Stimulated activated CD8-positive, alpha-beta memory T cell treated with anti-CD3 and anti-CD28 coated beads, Interleukin-4, amount 100 ng/mL, for 4 hours (primary cell): ENCODE measurements around the gene DSCAML1.

Source experiments
- DNase-seq, 2 donors: peaks; one replicate each; pipeline ENCODE4 v3.0.0-alpha.2; 2020; ENCODE audit warnings: low read depth in 2 of 2, low spot score in 1 of 2

DSCAML1 gene

DNA sequence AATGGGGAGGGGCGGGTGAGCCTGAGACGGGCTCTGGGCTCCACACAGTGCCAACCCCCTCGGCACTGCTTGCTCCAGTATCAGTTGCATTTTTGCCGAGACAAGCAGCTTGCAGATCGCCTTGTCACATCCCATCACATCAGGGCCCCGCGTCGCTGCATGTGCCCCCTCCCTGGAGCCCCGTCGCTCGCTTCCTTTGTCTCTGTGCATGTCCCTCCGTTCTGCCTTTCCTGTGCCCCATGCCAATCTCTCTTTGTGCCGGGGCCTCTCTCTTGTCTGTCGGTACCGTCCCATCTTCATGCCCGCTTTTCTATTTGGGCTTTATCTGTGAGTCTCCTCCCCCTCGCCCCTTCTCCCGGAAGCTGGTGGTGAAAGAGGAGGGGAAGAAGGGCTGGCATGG, 267.2 kb downstream of the DSCAML1 start:
- DNase-seq, result no peak

GRCh38 chr11:117528097-117528721, 268.8 kb downstream of the DSCAML1 start:
- DNase-seq, result no peak

- DNase-seq, result no peak
Measured at GRCh38 chr11:117527271-117527670, 269.7 kb downstream of the DSCAML1 start.

DNA sequence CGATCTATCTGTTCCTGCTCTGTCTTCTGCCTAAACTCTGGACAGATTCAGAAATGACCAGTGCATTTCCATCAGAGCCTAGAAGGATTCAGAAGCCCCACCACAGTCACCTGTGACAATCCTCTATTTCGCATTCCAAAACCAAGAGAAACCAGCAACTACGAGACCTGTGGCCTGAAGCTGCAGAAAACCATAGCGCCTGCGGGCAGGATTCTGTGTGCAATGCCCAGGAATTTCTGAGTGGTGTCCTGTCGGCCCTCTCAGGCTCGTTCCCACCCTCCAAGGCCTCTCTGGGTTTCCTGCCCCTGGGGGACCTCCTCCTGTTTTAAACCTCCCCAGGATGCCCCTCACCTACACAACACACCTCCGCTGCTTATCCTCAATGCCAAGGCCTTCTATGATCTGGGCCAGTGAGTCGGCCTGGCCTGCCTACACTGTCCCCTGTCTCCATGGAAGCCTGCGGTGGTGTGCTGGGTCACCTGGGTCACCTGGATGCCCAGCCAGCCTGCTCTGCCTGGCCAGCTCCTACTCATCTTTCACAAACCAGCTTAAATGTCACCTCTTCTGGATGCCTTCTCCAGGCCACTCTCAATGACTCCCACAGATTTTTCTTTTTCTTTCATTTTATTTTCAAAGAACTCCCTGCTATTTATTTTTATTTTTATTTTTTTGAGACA, 271.0 kb downstream of the DSCAML1 start:
- no peak for DNase-seq

DNA sequence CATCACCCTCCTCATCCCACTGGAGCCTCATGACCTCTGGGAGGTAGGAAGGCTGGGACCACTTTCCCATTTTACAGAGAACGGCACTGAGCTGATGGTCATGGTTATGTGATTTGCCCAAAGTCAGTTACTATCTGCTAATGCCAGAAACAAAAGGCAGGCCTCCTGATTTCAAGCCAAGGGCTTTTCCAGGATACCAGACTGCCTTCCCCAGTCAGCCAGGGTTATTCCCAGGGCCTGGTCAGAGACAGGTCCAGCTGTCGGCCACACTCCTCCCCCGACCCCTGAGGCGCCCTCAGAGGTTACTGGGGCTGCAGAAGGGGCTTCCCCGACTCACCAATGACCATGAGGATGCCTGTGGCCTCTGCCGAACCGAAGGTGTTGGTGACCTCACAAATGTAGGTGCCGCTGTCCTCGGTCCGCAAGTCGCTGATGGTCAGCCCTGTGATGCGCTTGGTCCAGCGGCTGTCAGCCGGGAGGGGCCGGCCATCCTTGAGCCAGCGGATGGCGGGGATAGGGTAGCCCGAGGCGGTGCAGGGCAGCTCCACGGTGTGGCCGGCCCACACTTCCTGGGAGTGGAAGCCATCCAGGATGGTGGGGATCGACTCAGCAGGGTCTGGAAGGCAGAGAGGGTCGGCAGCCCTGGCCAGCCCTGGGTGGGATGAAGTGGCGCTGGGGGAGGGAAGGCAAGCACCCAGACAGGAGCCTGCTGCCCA, 272.4 kb downstream of the DSCAML1 start:
- no peak for DNase-seq

GRCh38 chr11:117523680-117524079, 273.3 kb downstream of the DSCAML1 start:
- DNase-seq, result no peak

DNA sequence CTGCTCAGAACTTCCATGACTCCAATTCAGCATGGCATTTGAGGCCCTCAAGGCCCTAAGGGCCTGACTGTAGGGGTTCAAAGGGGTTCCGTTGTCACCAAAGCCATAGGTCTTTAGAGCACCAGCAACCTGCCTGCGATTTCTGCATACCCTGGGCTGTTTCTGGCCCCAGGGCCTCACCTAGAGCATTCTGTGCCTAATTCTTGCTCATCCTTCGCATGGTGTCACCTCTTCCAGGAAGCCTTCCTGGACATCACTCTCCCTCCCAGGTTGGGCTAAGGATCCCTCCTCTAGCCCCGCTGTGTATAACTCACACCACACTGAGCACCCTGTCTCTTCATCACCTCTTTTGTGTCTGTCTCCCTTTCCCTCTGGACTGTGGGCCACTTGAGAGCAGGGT, 275.0 kb downstream of the DSCAML1 start:
- DNase-seq, result no peak

DNA sequence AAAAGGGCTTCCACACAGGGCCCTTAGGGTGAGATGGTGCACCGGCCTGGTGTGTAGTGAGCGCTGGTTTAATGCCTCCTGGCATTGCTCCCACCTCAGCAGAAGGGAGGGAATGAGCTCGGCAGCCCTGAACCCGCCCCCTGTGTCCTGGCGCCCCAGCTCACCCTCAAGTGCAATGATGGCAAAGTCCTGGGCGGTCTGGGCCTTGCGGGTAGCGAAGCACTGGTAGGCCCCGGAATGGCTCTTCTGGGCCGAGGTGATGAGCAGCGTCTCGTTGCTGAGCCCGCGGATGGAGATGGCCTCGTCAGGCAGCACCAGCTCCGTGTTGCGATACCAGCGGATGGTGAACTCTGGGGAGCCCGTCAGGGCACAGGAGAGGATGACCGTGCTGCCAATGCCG, 276.1 kb downstream of the DSCAML1 start:
- DNase-seq, result no peak

- DNase-seq, result no peak
Measured at GRCh38 chr11:117520201-117520600, 276.8 kb downstream of the DSCAML1 start.

DNA sequence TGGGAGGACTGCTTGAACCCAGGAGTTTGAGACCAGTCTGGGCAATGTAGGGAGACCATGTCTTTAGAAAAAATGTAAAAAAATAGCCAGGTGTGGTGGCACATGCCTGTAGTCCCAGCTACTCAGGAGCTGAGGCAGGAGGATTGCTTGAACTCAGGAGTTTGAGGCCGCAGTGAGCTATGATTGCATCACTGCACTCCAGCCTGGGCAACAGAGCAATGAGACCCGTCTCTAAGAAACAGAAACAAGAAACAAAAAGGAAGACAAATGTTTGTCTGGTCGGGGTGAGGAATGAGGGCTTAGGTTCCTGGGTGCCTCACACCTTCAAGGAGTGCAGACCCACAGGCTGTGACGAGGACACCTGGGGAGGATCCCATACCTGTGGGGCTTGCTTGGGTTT, 277.4 kb downstream of the DSCAML1 start:
- no peak for DNase-seq

DNA sequence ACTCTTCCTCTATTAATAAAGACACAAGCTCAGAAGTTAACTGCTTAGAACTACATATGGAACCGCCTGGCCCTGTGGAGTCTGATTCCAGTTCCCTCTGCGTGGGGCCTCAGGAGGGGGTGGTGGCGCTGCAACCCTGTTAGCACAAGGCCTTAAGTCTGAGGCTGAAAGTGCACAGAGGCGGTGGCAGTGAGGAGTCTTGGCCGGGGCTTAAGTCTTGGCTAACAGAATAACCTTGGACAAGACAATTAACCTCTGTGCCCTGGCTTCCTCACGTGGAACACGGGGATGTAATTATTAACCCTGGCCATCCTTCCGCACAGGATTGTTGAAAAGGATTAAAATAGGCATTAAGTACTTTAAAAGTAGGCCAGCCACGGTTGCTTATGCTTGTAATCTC, 277.8 kb downstream of the DSCAML1 start:
- no peak for DNase-seq

DNA sequence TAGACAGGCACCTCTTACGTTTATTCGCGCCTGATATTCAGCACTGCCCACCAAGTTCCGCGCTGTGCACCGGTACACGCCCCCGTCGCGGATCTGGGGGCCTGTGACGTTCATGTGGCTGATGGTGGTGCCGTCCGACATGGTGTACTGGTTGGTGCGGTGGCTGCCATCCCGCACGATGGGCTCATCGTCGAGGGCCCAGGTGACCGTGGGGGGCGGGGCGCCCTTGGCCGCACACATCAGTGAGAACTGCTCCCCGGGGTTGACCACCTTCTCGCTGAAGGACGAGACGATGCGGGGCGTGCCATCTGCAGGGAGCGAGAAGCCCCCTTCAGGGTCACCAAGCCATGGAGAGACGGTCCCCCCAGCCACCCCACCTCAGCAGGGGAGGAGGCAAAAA, 278.6 kb downstream of the DSCAML1 start:
- no peak for DNase-seq

DNA sequence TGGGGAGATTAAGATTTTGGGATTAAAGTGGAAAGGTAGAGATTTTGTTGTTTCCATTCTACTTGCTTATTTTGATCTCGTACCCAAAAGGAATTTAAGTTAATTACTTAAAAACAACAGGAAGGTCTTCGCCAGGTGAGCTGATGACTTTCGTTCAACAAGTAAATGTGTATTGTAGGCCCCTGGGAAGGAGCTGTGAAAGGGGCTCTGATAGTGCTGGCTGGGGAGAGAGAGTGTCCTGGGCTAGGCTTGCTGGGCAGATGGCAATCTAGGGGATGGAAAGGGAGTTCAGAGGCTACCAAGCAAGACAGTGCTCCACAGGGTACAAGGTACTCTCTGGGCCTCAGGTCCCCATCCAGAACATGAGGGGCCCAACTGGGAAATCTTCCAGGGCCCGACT, 279.9 kb downstream of the DSCAML1 start:
- no peak for DNase-seq

GRCh38 chr11:117515892-117516787, 280.9 kb downstream of the DSCAML1 start:
- DNase-seq, result no peak

GRCh38 chr11:117514256-117514655, 282.8 kb downstream of the DSCAML1 start:
- no peak for DNase-seq

DNA sequence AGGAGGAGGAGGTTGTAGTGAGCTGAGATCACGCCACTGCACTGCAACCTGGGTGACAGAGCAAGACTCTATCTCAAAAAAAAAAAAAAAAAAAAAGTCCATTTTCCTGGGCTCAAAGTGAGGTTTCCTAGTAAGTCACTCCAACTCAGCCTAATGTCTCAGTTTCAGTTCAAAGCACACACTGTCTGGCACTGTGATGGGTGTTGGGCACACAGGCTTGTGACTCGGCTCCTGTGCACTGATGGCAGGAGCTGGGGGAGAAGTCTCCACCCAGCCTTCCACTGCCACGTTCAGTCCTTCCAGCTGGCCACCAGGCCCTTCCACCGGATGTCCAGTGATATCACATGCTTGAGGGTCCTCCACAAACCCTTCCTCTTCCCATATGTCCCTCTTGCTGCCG, 283.4 kb downstream of the DSCAML1 start:
- DNase-seq, result no peak

DNA sequence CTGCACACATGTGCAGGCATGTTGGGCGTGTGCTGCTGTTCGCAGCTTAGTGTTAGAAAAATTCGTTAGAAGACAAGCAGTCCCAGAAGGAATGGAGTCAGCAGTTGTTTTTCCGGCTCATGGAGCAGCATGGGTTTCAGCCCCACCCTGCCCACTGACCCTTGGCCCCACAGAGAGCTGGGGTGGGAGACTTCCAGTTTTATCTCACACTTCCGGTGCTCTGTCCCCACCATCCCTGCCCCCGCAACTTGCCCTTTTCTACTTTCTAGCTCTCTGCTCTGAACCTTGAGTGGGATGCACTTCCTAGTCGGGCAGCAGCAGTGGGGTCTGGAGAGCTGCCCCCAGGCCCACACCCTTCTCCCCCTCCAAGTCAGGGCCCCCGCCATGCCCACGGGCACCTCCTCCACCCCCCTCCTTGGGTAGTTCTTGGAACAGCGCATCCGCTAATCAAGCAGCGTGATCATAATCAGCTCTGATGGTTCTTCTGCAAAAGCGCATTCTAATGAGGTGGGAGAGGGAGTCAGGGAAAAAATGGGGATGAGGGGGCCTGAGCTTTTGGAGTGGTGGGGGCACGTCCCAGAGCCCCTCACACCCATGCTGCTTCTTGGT, 285.0 kb downstream of the DSCAML1 start:
- no peak for DNase-seq

GRCh38 chr11:117511483-117511930, 285.5 kb downstream of the DSCAML1 start:
- DNase-seq, result no peak

GRCh38 chr11:117510646-117511045, 286.4 kb downstream of the DSCAML1 start:
- no peak for DNase-seq

GRCh38 chr11:117509543-117509942, 287.5 kb downstream of the DSCAML1 start:
- DNase-seq, result no peak

GRCh38 chr11:117506971-117507370, 290.0 kb downstream of the DSCAML1 start:
- DNase-seq, result no peak
